GM10248 (cell line): ENCODE measurements around the gene UGT2B17.
"Not testable (repeated sequence)": the region's sequence is repeated elsewhere in the genome, so short reads cannot be mapped to it uniquely, and the experiment has no call there.

Experiments
- CTCF ChIA-PET: fragments of 300-600 bp; sonication (Branson Sonifier 250); formaldehyde crosslinking; extraction: SDS; loops from one replicate; lab custom pipeline; 2021; ENCODE audit warnings: antibody characterized with exemption; lab: Yijun Ruan, JAX
- POLR2A ChIA-PET: fragments of 350-650 bp; sonication (Branson Sonifier 250); formaldehyde crosslinking; extraction: SDS; loops from one replicate; lab custom pipeline; 2020; ENCODE audit warnings: antibody characterized with exemption; lab: Yijun Ruan, JAX
- DNase-seq: peaks from one replicate; pipeline ENCODE4 v3.0.0; 2012; ENCODE audit errors: extremely low spot score
- CTCF ChIP-seq: IDR thresholded peaks from 2 replicates; pipeline ENCODE4 v1.5.1; 2012; ENCODE audit warnings: mild to moderate bottlenecking, low read depth; ENCODE audit errors: extremely low read depth, missing control alignments, control extremely low read depth

The UGT2B17 gene

GRCh38 chr4:68576272-68577125 lies at the start of gene UGT2B17:
UGT2B17 (minus strand) TSS chr4:68576322; CDS start chr4:68568484, 7,838 bp downstream.
- no peak for TF ChIP-seq CTCF
- CTCF ChIA-PET, result no interaction called here
- peak; percentile 21 for DNase-seq
- POLR2A ChIA-PET, result no interaction called here

DNA sequence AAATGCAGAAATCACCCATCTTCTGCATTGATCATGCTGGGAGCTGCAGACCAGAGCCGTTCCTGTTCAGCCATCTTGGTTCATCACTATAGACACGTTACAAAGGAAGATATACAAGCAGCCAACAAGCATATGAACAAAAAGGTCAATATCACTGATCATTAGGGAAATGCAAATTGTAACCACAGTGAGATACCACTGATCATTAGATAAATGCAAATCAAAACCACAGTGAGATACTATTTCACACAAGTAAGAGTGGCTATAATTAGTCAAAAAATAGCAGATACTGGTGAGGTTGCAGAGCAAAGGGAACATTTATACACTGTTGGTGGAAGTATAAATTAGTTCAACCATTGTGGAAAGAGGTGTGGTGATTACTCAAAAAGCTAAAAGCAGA lies 46.6 kb upstream of the UGT2B17 start:
- DNase-seq, CTCF ChIA-PET, POLR2A ChIA-PET: not testable (repeated sequence)

- ChIA-PET CTCF (interaction anchor here (1.5 kb wide), 1 partner anchor 11 kb away, joined by 4 read pairs; no protein-coding TSS in a partner anchor), POLR2A (no interaction called here)
- DNase-seq, result peak; percentile 14
- TF ChIP-seq CTCF, result no peak
Measured at GRCh38 chr4:68617003-68617698, 41.0 kb upstream of the UGT2B17 start.

DNA sequence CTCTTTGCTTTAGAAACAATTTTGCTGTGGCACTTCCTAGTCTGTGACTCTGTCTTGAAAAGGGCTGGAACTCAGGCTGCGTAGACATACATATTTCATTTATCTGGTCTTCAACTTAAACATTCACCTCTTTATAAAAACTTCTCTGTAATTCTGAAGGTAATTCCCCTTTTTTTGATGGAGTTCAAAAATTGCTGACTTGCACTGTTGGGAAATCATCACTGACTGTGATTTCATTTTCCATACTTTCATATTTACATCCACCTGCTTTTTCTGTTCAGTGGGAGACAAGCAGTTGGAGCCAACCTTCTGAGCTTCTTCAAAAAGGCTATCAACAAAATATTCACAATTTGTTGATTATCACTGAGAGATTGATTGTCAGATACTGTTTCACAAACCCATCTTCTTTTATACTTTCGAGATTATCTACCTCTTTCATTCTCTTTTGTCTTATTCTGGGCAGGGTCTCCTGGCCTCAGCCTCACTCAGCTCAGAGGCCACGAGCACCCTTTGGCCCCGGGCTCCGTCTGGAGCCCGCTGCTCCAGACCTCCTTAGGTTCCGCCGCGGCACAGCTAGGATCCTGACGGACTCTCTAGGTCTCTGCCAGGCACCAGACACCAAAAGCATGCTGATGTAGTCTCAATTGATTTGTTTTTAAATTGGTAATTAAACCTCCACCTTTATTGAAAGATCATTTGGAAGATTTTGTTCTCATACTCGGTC lies 39.7 kb upstream of the UGT2B17 start:
- TF ChIP-seq CTCF, result no peak
- DNase-seq, result no peak
- POLR2A ChIA-PET, result interaction anchor here (0.7 kb wide), 1 partner anchor 10 kb away, joined by 3 read pairs; no protein-coding TSS in a partner anchor
- CTCF ChIA-PET, result interaction anchor here (1.5 kb wide), 1 partner anchor 10 kb away, joined by 4 read pairs; no protein-coding TSS in a partner anchor

DNA sequence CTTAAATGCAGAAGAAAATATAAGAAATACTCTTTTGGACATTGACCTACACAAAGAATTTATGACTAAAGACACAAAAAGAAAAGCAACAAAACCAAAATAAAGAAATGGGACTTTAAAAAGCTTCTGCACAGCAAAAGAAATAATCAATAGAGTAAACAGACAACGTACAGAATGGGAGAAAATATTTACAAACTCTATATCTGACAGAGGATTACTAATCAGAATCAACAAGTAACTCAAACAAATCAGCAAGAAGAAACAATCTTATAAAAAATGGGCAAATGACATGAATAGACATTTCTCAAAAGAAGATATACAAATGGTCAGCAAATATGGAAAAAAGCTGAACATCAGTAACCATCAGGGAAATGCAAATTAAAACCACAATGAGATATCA lies 37.6 kb upstream of the UGT2B17 start:
- no peak for DNase-seq
- TF ChIP-seq CTCF, result no peak
- CTCF ChIA-PET, result no interaction called here
- POLR2A ChIA-PET, result no interaction called here

DNA sequence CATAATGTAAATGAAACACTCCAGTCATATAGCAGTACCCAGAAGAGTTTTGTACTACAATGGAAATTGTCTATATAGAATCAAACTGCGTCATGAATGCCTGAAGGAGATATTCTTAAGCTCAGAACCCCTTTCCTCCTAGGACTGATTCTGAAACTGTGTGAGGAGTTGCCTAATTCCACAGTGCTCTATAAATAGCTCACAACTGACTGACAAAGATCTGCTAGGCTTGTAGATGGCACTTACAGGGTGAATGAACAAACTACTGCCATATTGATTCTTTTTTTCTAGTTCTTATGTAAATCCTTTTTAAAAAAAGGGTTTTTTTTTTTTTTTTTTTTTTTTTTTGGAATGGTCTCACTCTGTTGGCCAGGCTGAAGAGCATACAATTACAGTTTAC lies 30.1 kb upstream of the UGT2B17 start:
- ChIA-PET CTCF (interaction anchor here (1.2 kb wide), 1 partner anchor 10 kb away, joined by 4 read pairs; no protein-coding TSS in a partner anchor), POLR2A (no interaction called here)
- TF ChIP-seq CTCF, result no peak
- no peak for DNase-seq
